Measurements from ENCODE around the gene SMPD4. TPM values are rescaled to one million over a fixed set of nuclear protein-coding genes. Genes with fewer than 3 reads are reported as not detected.
"Not testable (repeated sequence)": the region's sequence is repeated elsewhere in the genome, so short reads cannot be mapped to it uniquely, and the experiment has no call there.

SMPD4 gene
- total RNA-seq, 2 experiments from 2014 or later, result 73.8 to 78.6 TPM

GRCh38 chr2:130154773-130155765, 26.3 kb downstream of the SMPD4 start:
- no peak overlapping the region for H3K27ac Mint-ChIP-seq
- H3K36me3 Mint-ChIP-seq (ENCODE audit: low read depth), result peaks cover 19% of the 10 kb centered on the region
- CTCF ChIA-PET, result no interaction called here
- no peaks in the 10 kb centered on the region for H3K9me3 Mint-ChIP-seq (ENCODE audit: low read depth)
- intact Hi-C loops (cut with DNase I, micrococcal nuclease), result no loop called here
- no peak for DNase-seq
- ATAC-seq, result no peak
- POLR2A ChIA-PET, result no interaction called here
- H3K4me3 Mint-ChIP-seq, result no peak overlapping the region
- no peaks in the 10 kb centered on the region for H3K4me1 Mint-ChIP-seq
- no peaks in the 10 kb centered on the region for H3K27me3 Mint-ChIP-seq

- POLR2A ChIA-PET; DNase-seq; H3K27ac Mint-ChIP-seq; H3K9me3 Mint-ChIP-seq (ENCODE audit: low read depth); CTCF ChIA-PET; intact Hi-C loops (cut with DNase I, micrococcal nuclease); H3K4me3 Mint-ChIP-seq; H3K4me1 Mint-ChIP-seq; H3K27me3 Mint-ChIP-seq; ATAC-seq: not testable (repeated sequence)
- H3K36me3 Mint-ChIP-seq (ENCODE audit: low read depth), result peaks cover 16% of the 10 kb centered on the region
Observed at GRCh38 chr2:130154423-130154770, 27.0 kb downstream of the SMPD4 start.

GRCh38 chr2:130153721-130154422, 27.5 kb downstream of the SMPD4 start:
- peaks cover 15% of the 10 kb centered on the region for H3K36me3 Mint-ChIP-seq (ENCODE audit: low read depth)
- H3K27ac Mint-ChIP-seq; CTCF ChIA-PET; intact Hi-C loops (cut with DNase I, micrococcal nuclease); H3K9me3 Mint-ChIP-seq (ENCODE audit: low read depth); H3K4me3 Mint-ChIP-seq; DNase-seq; H3K27me3 Mint-ChIP-seq; ATAC-seq; H3K4me1 Mint-ChIP-seq: not testable (repeated sequence)
- POLR2A ChIA-PET, result interaction anchor here (0.6 kb wide), 1 partner anchor 177 kb away, joined by 4 read pairs; no protein-coding TSS in a partner anchor

- H3K27me3 Mint-ChIP-seq, result no peaks in the 10 kb centered on the region
- DNase-seq, result no peak
- H3K27ac Mint-ChIP-seq, result no peak overlapping the region
- no peaks in the 10 kb centered on the region for H3K9me3 Mint-ChIP-seq (ENCODE audit: low read depth)
- POLR2A ChIA-PET, result interaction anchor here (0.6 kb wide), 2 partner anchors 9 to 178 kb away, joined by 3 to 4 read pairs; no protein-coding TSS in a partner anchor
- H3K4me1 Mint-ChIP-seq, result no peaks in the 10 kb centered on the region
- CTCF ChIA-PET, result no interaction called here
- intact Hi-C loops (cut with DNase I, micrococcal nuclease), result no loop called here
- ATAC-seq, result no peak
- peaks cover 10% of the 10 kb centered on the region for H3K36me3 Mint-ChIP-seq (ENCODE audit: low read depth)
- no peak overlapping the region for H3K4me3 Mint-ChIP-seq
Observed at GRCh38 chr2:130152816-130153595, 28.4 kb downstream of the SMPD4 start.

- intact Hi-C loops (cut with DNase I, micrococcal nuclease); CTCF ChIA-PET; H3K9me3 Mint-ChIP-seq (ENCODE audit: low read depth); H3K27me3 Mint-ChIP-seq; DNase-seq; H3K4me1 Mint-ChIP-seq; H3K27ac Mint-ChIP-seq; ATAC-seq; H3K4me3 Mint-ChIP-seq: not testable (repeated sequence)
- peaks cover 10% of the 10 kb centered on the region for H3K36me3 Mint-ChIP-seq (ENCODE audit: low read depth)
- POLR2A ChIA-PET, result interaction anchor here (0.6 kb wide), 1 partner anchor 9 kb away, joined by 3 read pairs; no protein-coding TSS in a partner anchor
Observed at GRCh38 chr2:130152136-130152815, 29.1 kb downstream of the SMPD4 start.

GRCh38 chr2:130151145-130151512, 30.3 kb downstream of the SMPD4 start:
- intact Hi-C loops (cut with DNase I, micrococcal nuclease); DNase-seq; POLR2A ChIA-PET; H3K4me1 Mint-ChIP-seq; H3K9me3 Mint-ChIP-seq (ENCODE audit: low read depth); H3K4me3 Mint-ChIP-seq; H3K27me3 Mint-ChIP-seq; CTCF ChIA-PET; ATAC-seq; H3K27ac Mint-ChIP-seq: not testable (repeated sequence)
- peaks cover 10% of the 10 kb centered on the region for H3K36me3 Mint-ChIP-seq (ENCODE audit: low read depth)

- Mint-ChIP-seq H3K36me3 (ENCODE audit: low read depth) (peaks cover 10% of the 10 kb centered on the region), H3K4me1 (no peaks in the 10 kb centered on the region), H3K9me3 (ENCODE audit: low read depth) (no peaks in the 10 kb centered on the region), H3K27me3 (peaks cover 5% of the 10 kb centered on the region), H3K27ac (no peak overlapping the region), H3K4me3 (no peak overlapping the region)
- DNase-seq (no peak), ATAC-seq (no peak)
- ChIA-PET POLR2A (no interaction called here), CTCF (no interaction called here)
- intact Hi-C loops (cut with DNase I, micrococcal nuclease), result no loop called here
Observed at GRCh38 chr2:130150181-130151144, 30.9 kb downstream of the SMPD4 start.

GRCh38 chr2:130148515-130148914, 32.9 kb downstream of the SMPD4 start:
- H3K36me3 Mint-ChIP-seq (ENCODE audit: low read depth); H3K27ac Mint-ChIP-seq; H3K4me1 Mint-ChIP-seq; DNase-seq; H3K27me3 Mint-ChIP-seq; POLR2A ChIA-PET; H3K4me3 Mint-ChIP-seq; intact Hi-C loops (cut with DNase I, micrococcal nuclease); CTCF ChIA-PET; H3K9me3 Mint-ChIP-seq (ENCODE audit: low read depth); ATAC-seq: not testable (repeated sequence)

- POLR2A ChIA-PET; H3K9me3 Mint-ChIP-seq (ENCODE audit: low read depth); H3K27ac Mint-ChIP-seq; H3K36me3 Mint-ChIP-seq (ENCODE audit: low read depth); CTCF ChIA-PET; H3K4me1 Mint-ChIP-seq: not testable (repeated sequence)
- peaks cover 13% of the 10 kb centered on the region for H3K27me3 Mint-ChIP-seq
- intact Hi-C loops (cut with DNase I, micrococcal nuclease), result loop anchor here in 1 of 2 experiments (1.0 kb wide), 1 partner anchor 36 kb away; the partner anchor contains the start of gene SMPD4
- peak; percentile 80 for DNase-seq
- peak within 1 kb of the TSS; percentile 65 for H3K4me3 Mint-ChIP-seq
- ATAC-seq, result peak; percentile 90
Observed at GRCh38 chr2:130145006-130145414, 36.4 kb downstream of the SMPD4 start, which contains the start of gene CCDC74B. CCDC74B (minus strand) TSS chr2:130145112; CDS start chr2:130144996, 116 bp downstream.
